SU-DHL-6 (cell line): Measurements from ENCODE around the gene CHMP4B.

ENCODE experiments used
- H2AFZ ChIP-seq: fragments of 200-600 bp; sonication (generic); 2 replicates; pipeline ENCODE4 v1.6.1; 2014; ENCODE audit warnings: low read depth, mild to moderate bottlenecking, moderate library complexity, mixed read lengths, antibody characterized with exemption, low read length; ENCODE audit not compliant: severe bottlenecking
- H3F3A ChIP-seq: fragments of 200-600 bp; shearing (Covaris generic); 2 replicates; pipeline ENCODE4 v1.6.0; 2016; ENCODE audit warnings: antibody characterized with exemption, mild to moderate bottlenecking; ENCODE audit not compliant: insufficient read depth
- H3K27ac ChIP-seq: fragments of 200-600 bp; sonication (generic); 2 replicates; pipeline ENCODE4 v1.5.1; 2016; ENCODE audit warnings: low read depth, mild to moderate bottlenecking, low read length, moderate library complexity, mixed read lengths
- H3K27me3 ChIP-seq: fragments of 200-600 bp; sonication (generic), shearing (Covaris generic); 2 replicates; pipeline ENCODE4 v1.6.0; 2014; ENCODE audit warnings: mild to moderate bottlenecking, low read length
- H3K36me3 ChIP-seq: fragments of 200-600 bp; sonication (generic); 2 replicates; pipeline ENCODE4 v1.6.1; 2014; ENCODE audit warnings: mild to moderate bottlenecking, low read length, mixed read lengths
- H3K4me2 ChIP-seq: fragments of 300-600, 200-600 bp; shearing (Covaris generic), sonication (generic); 2 replicates; pipeline ENCODE4 v1.6.0; 2014; ENCODE audit warnings: low read length, low read depth, mild to moderate bottlenecking; ENCODE audit not compliant: poor library complexity, severe bottlenecking
- H3K4me3 ChIP-seq: fragments of 200-600 bp; sonication (generic); 2 replicates; pipeline ENCODE4 v1.5.1; 2014; ENCODE audit warnings: antibody characterized with exemption, low read length, mild to moderate bottlenecking, mixed read lengths; ENCODE audit not compliant: insufficient read depth, poor library complexity, severe bottlenecking
- H3K79me2 ChIP-seq: fragments of 200-600 bp; sonication (generic); 2 replicates; pipeline ENCODE4 v1.6.1; 2014; ENCODE audit warnings: mild to moderate bottlenecking, low read length, moderate library complexity; ENCODE audit not compliant: insufficient read depth
- H3K9ac ChIP-seq: fragments of 200-600 bp; sonication (generic); 2 replicates; pipeline ENCODE4 v1.7.0; 2014; ENCODE audit warnings: mild to moderate bottlenecking, low read length
- H3K9me2 ChIP-seq: fragments of 200-600 bp; sonication (generic); replicated peaks from 2 replicates; pipeline ENCODE4 v1.6.1; 2014; ENCODE audit warnings: low read length; ENCODE audit not compliant: insufficient read depth
- H3K9me3 ChIP-seq: fragments of 200-600 bp; sonication (generic); 2 replicates; pipeline ENCODE4 v1.6.1; 2014; ENCODE audit warnings: low read length, mixed read lengths; ENCODE audit not compliant: insufficient read depth
- H4K20me1 ChIP-seq: fragments of 200-600 bp; sonication (generic); 2 replicates; pipeline ENCODE4 v1.6.1; 2014; ENCODE audit warnings: low read depth, mild to moderate bottlenecking, antibody characterized with exemption, low read length, moderate library complexity, mixed read lengths
- EZH2phosphoT487 ChIP-seq: fragments of 200-600 bp; sonication (generic), shearing (Covaris generic); conservative IDR thresholded peaks from 2 replicates; pipeline ENCODE4 v1.6.1; 2018; ENCODE audit warnings: mild to moderate bottlenecking, antibody characterized with exemption, low read length, moderate library complexity, mixed read lengths
- TF ChIP-seq, protein P1 (sequence below): fragments of 200-600 bp; sonication (generic); IDR thresholded peaks from one replicate; pipeline ENCODE4 v1.5.1; 2017; ENCODE audit warnings: antibody characterized with exemption, mild to moderate bottlenecking, low read length, moderate library complexity; ENCODE audit not compliant: insufficient read depth, poor library complexity, severe bottlenecking

The CHMP4B gene

DNA sequence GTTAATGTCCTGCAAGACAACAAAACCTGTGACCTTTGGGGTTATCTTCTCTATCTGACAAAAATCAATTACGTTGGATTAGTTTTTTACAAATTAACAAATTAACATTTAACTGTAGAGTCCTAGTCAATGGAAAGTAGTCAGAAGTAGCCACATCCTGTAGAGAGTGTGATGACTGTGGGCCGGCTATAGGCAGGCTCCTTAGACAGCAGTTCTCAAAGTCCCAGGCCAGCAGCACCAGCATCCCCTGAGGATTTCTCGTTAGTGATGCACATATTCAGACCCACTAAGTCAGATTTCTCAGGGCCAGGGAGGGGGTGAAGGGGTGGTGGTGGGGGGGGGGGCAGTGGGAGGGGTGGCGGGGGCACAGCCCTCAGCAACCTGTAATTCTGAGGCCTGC is 42.1 kb upstream of the CHMP4B start:
- Histone ChIP-seq H3K9me2 (no peaks in the 10 kb centered on the region), H3K79me2 (no peaks in the 10 kb centered on the region), H3K36me3 (no peaks in the 10 kb centered on the region), H3K9ac (no peak overlapping the region), H4K20me1 (no peaks in the 10 kb centered on the region), H2AFZ (no peak overlapping the region), H3F3A (peaks cover 11% of the 10 kb centered on the region; the same call in 1 of the 2 replicates), H3K9me3 (no peaks in the 10 kb centered on the region), H3K4me3 (no peak overlapping the region), H3K27ac (no peak overlapping the region), H3K27me3 (no peaks in the 10 kb centered on the region), H3K4me2 (no peak overlapping the region)
- no peak for TF ChIP-seq EZH2phosphoT487
- TF ChIP-seq, protein P1, sequence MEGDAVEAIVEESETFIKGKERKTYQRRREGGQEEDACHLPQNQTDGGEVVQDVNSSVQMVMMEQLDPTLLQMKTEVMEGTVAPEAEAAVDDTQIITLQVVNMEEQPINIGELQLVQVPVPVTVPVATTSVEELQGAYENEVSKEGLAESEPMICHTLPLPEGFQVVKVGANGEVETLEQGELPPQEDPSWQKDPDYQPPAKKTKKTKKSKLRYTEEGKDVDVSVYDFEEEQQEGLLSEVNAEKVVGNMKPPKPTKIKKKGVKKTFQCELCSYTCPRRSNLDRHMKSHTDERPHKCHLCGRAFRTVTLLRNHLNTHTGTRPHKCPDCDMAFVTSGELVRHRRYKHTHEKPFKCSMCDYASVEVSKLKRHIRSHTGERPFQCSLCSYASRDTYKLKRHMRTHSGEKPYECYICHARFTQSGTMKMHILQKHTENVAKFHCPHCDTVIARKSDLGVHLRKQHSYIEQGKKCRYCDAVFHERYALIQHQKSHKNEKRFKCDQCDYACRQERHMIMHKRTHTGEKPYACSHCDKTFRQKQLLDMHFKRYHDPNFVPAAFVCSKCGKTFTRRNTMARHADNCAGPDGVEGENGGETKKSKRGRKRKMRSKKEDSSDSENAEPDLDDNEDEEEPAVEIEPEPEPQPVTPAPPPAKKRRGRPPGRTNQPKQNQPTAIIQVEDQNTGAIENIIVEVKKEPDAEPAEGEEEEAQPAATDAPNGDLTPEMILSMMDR = no peak

DNA sequence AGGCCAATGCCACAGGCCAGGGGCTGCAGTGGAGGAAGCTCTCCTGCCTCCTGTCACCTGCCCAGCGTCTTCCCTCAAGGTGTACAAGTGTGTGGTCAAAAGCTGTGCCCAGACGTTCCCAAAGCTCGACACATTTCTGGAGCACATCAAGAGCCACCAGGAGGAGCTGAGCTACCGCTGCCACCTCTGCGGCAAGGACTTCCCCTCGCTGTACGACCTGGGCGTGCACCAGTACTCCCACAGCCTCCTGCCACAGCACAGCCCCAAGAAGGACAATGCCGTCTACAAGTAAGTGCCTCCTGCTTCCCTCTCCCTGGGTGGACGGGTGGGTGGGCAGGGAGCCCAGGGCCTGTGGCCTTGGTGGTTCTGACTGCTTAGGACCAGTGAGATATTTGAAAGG is 41.1 kb upstream of the CHMP4B start:
- no peak overlapping the region for H3K27ac ChIP-seq
- no peak overlapping the region for H3K4me2 ChIP-seq
- peaks cover 11% of the 10 kb centered on the region; the same call in 1 of the 2 replicates for H3F3A ChIP-seq
- no peaks in the 10 kb centered on the region for H3K27me3 ChIP-seq
- no peak overlapping the region for H3K9ac ChIP-seq
- no peaks in the 10 kb centered on the region for H3K36me3 ChIP-seq
- no peak overlapping the region for H3K4me3 ChIP-seq
- no peaks in the 10 kb centered on the region for H3K9me3 ChIP-seq
- H2AFZ ChIP-seq = no peak overlapping the region
- H4K20me1 ChIP-seq = no peaks in the 10 kb centered on the region
- no peaks in the 10 kb centered on the region for H3K9me2 ChIP-seq
- no peak for TF ChIP-seq EZH2phosphoT487
- TF ChIP-seq, protein P1 = no peak
- no peaks in the 10 kb centered on the region for H3K79me2 ChIP-seq

DNA sequence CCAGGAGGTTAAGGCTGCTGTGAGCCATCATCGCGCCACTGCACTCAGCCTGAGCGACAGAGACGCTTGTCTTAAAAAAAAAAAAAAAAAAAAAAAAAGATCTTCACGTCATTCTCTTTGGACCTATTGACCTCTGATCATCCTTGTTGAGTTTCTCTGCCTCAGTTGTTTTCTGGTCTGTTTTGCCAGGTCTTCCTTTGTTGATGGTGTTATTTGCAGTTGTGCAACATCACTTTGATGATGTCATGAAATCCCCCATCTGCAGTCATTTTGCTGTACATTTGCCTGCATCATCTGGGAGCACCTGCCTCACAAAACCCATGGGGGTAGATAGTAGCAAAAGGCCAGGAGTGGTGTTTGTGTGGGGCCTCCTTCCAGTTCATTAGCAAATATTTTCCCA is 39.2 kb upstream of the CHMP4B start:
- no peaks in the 10 kb centered on the region for H3K79me2 ChIP-seq
- no peaks in the 10 kb centered on the region for H3K9me2 ChIP-seq
- no peaks in the 10 kb centered on the region for H4K20me1 ChIP-seq
- H3K27me3 ChIP-seq = no peaks in the 10 kb centered on the region
- H3K9ac ChIP-seq = no peak overlapping the region
- no peak overlapping the region for H3K4me3 ChIP-seq
- H3F3A ChIP-seq = peaks cover 11% of the 10 kb centered on the region; the same call in 1 of the 2 replicates
- TF ChIP-seq, protein P1 = no peak
- TF ChIP-seq EZH2phosphoT487 = no peak
- no peak overlapping the region for H3K4me2 ChIP-seq
- no peaks in the 10 kb centered on the region for H3K9me3 ChIP-seq
- no peak overlapping the region for H3K27ac ChIP-seq
- H2AFZ ChIP-seq = no peak overlapping the region
- no peaks in the 10 kb centered on the region for H3K36me3 ChIP-seq
